ENCODE results near the gene PCP4. TPM values are rescaled to one million over a fixed set of nuclear protein-coding genes. Genes with fewer than 3 reads are reported as not detected.

The PCP4 gene
- total RNA-seq, 1 donor from 2014 or later: not detected

DNA sequence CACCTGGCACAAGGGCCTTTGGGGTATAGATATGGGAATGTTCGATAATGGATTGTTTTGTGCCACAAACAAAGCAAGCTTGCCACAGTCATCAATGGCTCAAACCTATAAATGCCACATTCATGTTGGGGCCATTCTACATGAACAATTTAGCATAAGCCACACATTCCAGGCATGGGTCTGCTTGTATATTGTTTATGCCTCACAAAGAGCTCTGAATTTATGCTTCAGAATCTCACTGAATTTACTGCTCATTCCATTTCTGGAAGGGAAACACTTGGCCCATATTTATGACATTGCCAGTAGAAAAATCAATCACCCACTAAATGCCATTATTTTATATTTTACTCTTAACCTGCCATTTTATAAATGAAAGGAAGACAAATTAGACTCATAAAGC, 6.4 kb downstream of the PCP4 start:
- TF ChIP-seq, protein P1, sequence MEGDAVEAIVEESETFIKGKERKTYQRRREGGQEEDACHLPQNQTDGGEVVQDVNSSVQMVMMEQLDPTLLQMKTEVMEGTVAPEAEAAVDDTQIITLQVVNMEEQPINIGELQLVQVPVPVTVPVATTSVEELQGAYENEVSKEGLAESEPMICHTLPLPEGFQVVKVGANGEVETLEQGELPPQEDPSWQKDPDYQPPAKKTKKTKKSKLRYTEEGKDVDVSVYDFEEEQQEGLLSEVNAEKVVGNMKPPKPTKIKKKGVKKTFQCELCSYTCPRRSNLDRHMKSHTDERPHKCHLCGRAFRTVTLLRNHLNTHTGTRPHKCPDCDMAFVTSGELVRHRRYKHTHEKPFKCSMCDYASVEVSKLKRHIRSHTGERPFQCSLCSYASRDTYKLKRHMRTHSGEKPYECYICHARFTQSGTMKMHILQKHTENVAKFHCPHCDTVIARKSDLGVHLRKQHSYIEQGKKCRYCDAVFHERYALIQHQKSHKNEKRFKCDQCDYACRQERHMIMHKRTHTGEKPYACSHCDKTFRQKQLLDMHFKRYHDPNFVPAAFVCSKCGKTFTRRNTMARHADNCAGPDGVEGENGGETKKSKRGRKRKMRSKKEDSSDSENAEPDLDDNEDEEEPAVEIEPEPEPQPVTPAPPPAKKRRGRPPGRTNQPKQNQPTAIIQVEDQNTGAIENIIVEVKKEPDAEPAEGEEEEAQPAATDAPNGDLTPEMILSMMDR (IDR thresholded peaks at IDR 0.05; ENCODE audit: unreplicated experiment): no peak
- DNase-seq (ENCODE audit: low spot score): no peak
- no peak overlapping the region for H3K4me3 Mint-ChIP-seq (ENCODE audit: unreplicated experiment)
- no peak overlapping the region for H3K27ac Mint-ChIP-seq (ENCODE audit: unreplicated experiment)
- H3K9me3 Mint-ChIP-seq (ENCODE audit: unreplicated experiment): no peaks in the 10 kb centered on the region
- no peaks in the 10 kb centered on the region for H3K4me1 Mint-ChIP-seq (ENCODE audit: unreplicated experiment)
- no peaks in the 10 kb centered on the region for H3K36me3 Mint-ChIP-seq (ENCODE audit: low read depth, unreplicated experiment)
- peaks cover under 1% of the 10 kb centered on the region for H3K27me3 Mint-ChIP-seq (ENCODE audit: unreplicated experiment)

DNA sequence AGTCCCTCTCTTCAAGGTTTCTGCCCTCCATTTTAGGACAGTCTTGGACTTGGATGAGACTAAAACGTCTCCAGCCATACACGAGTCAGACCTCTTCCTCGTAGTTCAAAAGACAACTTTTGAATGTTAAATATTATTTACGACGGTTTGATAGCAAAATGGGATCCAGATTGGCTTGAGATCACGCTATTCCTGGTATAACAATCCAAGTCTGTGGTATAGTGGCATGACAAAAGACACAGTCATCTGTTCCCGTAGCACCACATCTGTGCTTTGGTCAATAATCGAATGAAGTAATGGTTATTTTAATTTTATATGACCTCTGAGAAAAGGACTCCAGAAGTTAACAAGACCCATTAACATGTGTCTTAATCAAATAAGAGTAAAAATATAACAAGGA, 7.0 kb downstream of the PCP4 start:
- Mint-ChIP-seq H3K27ac (ENCODE audit: unreplicated experiment) (no peak overlapping the region), H3K9me3 (ENCODE audit: unreplicated experiment) (no peaks in the 10 kb centered on the region), H3K27me3 (ENCODE audit: unreplicated experiment) (no peaks in the 10 kb centered on the region), H3K4me3 (ENCODE audit: unreplicated experiment) (no peak overlapping the region), H3K4me1 (ENCODE audit: unreplicated experiment) (no peaks in the 10 kb centered on the region), H3K36me3 (ENCODE audit: low read depth, unreplicated experiment) (no peaks in the 10 kb centered on the region)
- DNase-seq (ENCODE audit: low spot score): no peak
- TF ChIP-seq, protein P1 (IDR thresholded peaks at IDR 0.05; ENCODE audit: unreplicated experiment): no peak

DNA sequence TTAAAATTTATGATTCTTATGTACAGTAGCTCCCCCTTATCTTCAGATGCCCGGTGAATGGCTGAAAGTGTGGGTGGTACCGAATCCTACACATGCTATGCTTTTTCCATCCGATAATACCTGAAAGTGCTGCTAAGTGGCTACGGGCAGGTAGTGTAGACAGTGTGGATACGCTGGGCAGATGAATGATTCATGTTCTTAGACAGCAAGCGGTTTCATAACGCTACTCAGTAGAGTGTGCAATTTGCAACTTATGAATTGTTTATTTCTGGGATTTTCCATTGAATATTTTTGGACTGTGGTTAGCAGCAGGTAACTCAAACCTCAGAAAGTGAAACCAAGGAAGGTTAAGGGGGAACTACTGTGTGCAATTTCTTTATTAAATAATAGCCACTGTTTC, 7.5 kb downstream of the PCP4 start:
- Mint-ChIP-seq H3K9me3 (ENCODE audit: unreplicated experiment) (no peaks in the 10 kb centered on the region), H3K4me3 (ENCODE audit: unreplicated experiment) (no peak overlapping the region), H3K36me3 (ENCODE audit: low read depth, unreplicated experiment) (no peaks in the 10 kb centered on the region), H3K4me1 (ENCODE audit: unreplicated experiment) (no peaks in the 10 kb centered on the region), H3K27me3 (ENCODE audit: unreplicated experiment) (no peaks in the 10 kb centered on the region), H3K27ac (ENCODE audit: unreplicated experiment) (no peak overlapping the region)
- TF ChIP-seq, protein P1 (IDR thresholded peaks at IDR 0.05; ENCODE audit: unreplicated experiment): no peak
- DNase-seq (ENCODE audit: low spot score): no peak

DNA sequence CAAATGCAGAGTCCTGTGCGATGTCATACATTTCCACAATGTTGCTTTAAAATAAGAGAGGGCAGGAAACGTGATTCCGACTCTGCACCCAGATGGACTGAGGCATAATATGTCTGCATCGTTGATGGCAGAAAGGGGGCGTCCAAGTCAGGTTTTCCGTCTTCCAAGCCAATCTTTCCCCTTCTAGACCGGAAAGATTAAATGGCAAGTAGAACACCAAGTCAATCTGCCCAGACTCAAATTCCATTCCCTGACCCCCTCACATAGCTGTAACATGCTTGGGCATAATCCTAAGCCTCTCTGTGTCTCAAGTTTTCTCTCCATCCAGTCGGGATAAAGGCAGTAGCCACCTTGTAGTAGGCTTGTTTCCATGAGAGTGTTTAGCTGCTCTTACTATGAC, 14.4 kb downstream of the PCP4 start:
- H3K4me1 Mint-ChIP-seq (ENCODE audit: unreplicated experiment): no peaks in the 10 kb centered on the region
- no peak for DNase-seq (ENCODE audit: low spot score)
- no peaks in the 10 kb centered on the region for H3K27me3 Mint-ChIP-seq (ENCODE audit: unreplicated experiment)
- H3K27ac Mint-ChIP-seq (ENCODE audit: unreplicated experiment): no peak overlapping the region
- no peak overlapping the region for H3K4me3 Mint-ChIP-seq (ENCODE audit: unreplicated experiment)
- peaks cover 5% of the 10 kb centered on the region for H3K36me3 Mint-ChIP-seq (ENCODE audit: low read depth, unreplicated experiment)
- no peaks in the 10 kb centered on the region for H3K9me3 Mint-ChIP-seq (ENCODE audit: unreplicated experiment)
- TF ChIP-seq, protein P1 (IDR thresholded peaks at IDR 0.05; ENCODE audit: unreplicated experiment): no peak

DNA sequence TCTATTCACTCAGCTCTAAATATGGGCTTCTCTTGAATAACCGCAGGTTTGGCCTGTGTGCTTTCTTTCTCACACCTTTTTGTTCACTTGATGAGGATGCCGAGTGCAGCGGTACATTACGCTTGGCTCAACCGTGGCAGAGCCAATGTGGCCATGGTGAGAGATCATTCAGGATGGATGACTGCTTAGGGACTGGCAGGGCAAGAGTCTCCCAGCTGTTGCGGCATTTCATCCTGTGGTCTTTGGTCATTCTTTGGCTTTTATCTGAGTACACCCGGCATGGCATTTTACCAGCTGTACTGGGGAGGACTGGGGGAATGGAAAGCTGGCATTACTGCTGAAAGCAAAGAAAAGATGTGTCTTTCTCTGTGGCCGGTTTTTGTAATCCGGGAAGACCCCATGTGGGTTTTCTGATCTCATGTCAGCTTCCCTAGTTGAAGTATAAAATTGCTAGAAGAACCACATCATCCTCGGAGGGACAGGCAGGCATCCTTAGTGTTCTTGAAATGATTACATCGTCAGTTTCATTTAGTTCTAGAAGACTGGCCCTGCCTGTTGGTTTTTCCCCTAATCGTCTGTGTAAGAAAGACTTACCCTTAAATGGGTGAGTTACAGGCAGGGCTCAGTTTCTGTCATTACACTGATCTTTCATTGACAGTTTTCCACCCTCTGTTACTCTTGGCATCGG, 15.1 kb downstream of the PCP4 start:
- Mint-ChIP-seq H3K4me1 (ENCODE audit: unreplicated experiment) (no peaks in the 10 kb centered on the region), H3K36me3 (ENCODE audit: low read depth, unreplicated experiment) (peaks cover 5% of the 10 kb centered on the region), H3K4me3 (ENCODE audit: unreplicated experiment) (no peak overlapping the region), H3K27ac (ENCODE audit: unreplicated experiment) (no peak overlapping the region), H3K9me3 (ENCODE audit: unreplicated experiment) (no peaks in the 10 kb centered on the region), H3K27me3 (ENCODE audit: unreplicated experiment) (no peaks in the 10 kb centered on the region)
- no peak for DNase-seq (ENCODE audit: low spot score)
- TF ChIP-seq, protein P1 (IDR thresholded peaks at IDR 0.05; ENCODE audit: unreplicated experiment): no peak
